ENCODE data around the gene RPS6KA5.

RPS6KA5 gene

GRCh38 chr14:90970167-90970600 is 90.3 kb downstream of the RPS6KA5 start:
- TF ChIP-seq CTCF (IDR thresholded peaks at IDR 0.05) (no peak), ZFX (IDR thresholded peaks at IDR 0.05; ENCODE audit: borderline replicate concordance) (no peak)
- H3K27ac ChIP-seq: no peak overlapping the region

GRCh38 chr14:90969531-90970166 is 90.8 kb downstream of the RPS6KA5 start:
- TF ChIP-seq CTCF (IDR thresholded peaks at IDR 0.05) (no peak), ZFX (IDR thresholded peaks at IDR 0.05; ENCODE audit: borderline replicate concordance) (no peak)
- no peak overlapping the region for H3K27ac ChIP-seq

- TF ChIP-seq CTCF (IDR thresholded peaks at IDR 0.05) (no peak), ZFX (IDR thresholded peaks at IDR 0.05; ENCODE audit: borderline replicate concordance) (no peak)
These were observed 92.4 kb downstream of the RPS6KA5 start for GRCh38 chr14:90968025-90968424.

GRCh38 chr14:90966493-90966892 is 93.9 kb downstream of the RPS6KA5 start:
- TF ChIP-seq CTCF (IDR thresholded peaks at IDR 0.05) (no peak), ZFX (IDR thresholded peaks at IDR 0.05; ENCODE audit: borderline replicate concordance) (no peak)
- no peak overlapping the region for H3K27ac ChIP-seq

More at GRCh38 chr14:90968025-90968424, 92.4 kb downstream of the RPS6KA5 start:
- H3K27ac ChIP-seq: no peak overlapping the region

- H3K27ac ChIP-seq: no peak overlapping the region
- TF ChIP-seq ZFX (IDR thresholded peaks at IDR 0.05; ENCODE audit: borderline replicate concordance) (no peak), CTCF (IDR thresholded peaks at IDR 0.05) (no peak)
These were observed 94.7 kb downstream of the RPS6KA5 start for GRCh38 chr14:90965765-90966164.

GRCh38 chr14:90963343-90963742 is 97.1 kb downstream of the RPS6KA5 start:
- TF ChIP-seq CTCF (IDR thresholded peaks at IDR 0.05) (no peak), ZFX (IDR thresholded peaks at IDR 0.05; ENCODE audit: borderline replicate concordance) (no peak)
- no peak overlapping the region for H3K27ac ChIP-seq

- no peak for TF ChIP-seq ZFX (IDR thresholded peaks at IDR 0.05; ENCODE audit: borderline replicate concordance)
- TF ChIP-seq CTCF (IDR thresholded peaks at IDR 0.05): no peak
- H3K27ac ChIP-seq: no peak overlapping the region
These were observed 97.8 kb downstream of the RPS6KA5 start for GRCh38 chr14:90962505-90963109.
